GM21786 (cell line): ENCODE measurements around the gene COL15A1.
"Not testable (repeated sequence)": the region's sequence is repeated elsewhere in the genome, so short reads cannot be mapped to it uniquely, and the experiment has no call there.

Source experiments
- ATAC-seq: cut with Tn5 transposase; IDR thresholded peaks from one replicate; pipeline ENCODE4 v1.9.1; 2021; ENCODE audit not compliant: unreplicated experiment

Gene COL15A1

GRCh38 chr9:99010393-99010792 lies 66.7 kb downstream of the COL15A1 start:
- not testable (repeated sequence) for ATAC-seq

DNA sequence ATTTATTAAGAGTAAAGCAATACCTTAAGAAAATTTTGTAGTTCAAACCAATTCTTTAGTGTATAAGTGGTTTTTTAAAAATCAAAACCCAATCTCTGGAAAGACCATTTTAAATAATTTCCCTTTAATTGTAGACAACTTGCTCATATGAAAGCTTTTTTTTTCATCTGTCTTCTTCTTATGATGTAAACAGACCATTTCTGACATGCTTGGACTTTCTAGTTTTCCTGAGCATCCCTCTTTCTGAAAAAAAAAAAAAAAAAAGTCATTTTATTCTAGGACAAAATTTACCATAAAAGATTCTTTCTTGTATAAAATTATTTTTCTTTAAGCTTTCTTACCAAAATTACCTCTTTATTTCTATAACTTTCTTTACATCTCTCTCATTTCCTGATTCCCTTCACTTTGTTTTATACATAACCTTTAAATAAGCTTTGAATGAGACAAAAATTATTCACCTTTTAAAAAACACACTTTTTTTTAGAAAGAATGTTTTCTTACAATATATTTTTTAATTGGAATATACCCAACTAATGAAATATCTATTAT lies 67.5 kb downstream of the COL15A1 start:
- no peak for ATAC-seq

DNA sequence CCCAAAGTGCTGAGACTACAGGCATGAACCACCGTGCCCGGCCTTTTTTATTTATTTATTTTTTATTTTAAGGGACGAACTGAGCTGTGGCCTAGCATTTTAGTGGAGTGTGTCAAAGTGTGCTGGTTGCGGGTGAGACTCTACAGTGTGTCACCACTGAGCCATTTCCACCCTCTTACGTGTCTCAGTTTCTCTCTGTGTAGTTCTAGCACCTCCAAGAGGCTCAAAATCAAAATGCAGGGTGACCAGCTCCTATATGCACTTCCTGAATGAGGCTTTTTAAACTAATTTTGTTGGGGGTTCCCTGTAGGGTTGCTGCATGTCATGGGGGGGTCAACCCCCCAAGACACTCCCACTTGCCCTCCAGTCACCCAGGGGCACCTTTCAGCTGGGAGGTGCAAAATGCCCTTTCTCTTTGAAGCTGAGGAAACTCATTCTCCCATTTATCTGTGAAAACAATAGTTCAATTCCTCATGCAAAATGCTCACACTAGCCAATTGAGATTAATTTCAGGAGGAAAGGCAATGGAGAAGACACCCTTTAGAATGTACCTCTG lies 69.3 kb downstream of the COL15A1 start:
- ATAC-seq = no peak

DNA sequence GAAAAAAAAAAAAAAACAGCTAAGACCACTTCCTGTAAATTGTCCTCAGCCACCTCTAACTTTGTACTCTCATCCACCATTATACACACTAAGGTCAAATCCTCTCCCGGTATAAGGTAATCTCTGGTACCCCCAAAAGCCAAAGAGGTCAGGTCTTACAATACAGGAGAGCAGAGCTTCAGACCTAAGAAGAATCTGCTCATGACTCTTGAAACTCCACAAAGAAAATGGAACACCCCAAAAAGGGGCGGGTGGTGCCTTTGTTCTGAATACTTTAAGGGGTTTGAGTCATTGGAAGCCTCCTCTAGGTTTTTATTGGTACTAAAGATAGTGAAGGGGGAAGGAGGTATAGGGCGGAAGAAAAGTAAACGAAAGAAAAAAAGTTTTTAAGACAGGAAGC lies 69.8 kb downstream of the COL15A1 start:
- ATAC-seq = no peak

DNA sequence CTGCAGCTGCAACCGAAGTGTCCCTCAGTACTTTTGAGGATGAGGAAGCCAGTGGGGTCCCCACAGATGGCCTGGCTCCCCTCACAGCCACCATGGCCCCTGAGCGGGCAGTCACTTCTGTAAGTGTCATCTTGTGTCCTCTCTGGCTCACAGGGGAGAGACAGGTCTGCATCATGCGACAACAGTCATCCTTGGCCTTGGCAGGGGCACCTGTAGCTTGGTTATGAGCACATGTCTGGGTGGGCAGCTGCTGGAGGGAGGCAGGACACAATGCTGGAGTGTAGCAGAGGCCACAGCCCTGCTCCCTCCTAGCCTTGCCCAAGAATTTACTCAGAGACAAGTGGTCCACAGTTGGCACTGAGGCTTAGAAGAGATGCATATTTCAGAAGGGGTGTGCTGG lies 71.7 kb downstream of the COL15A1 start:
- no peak for ATAC-seq

DNA sequence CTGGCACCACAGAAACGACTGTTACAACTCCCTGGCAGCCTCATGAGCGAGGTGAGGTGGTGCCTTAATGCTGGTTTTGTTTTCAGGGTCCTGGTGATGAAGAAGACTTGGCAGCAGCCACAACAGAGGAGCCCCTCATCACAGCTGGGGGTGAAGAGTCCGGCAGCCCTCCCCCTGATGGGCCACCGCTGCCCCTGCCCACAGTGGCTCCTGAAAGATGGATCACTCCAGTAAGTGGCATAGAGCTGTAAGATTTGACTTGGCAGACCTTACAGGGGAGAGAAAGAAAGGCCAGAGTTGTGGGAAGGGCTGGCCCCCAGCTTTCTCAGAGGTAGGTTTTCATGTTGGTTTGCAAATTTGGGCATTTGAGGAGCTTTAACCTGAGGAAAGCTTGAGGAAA lies 72.2 kb downstream of the COL15A1 start:
- no peak for ATAC-seq

- ATAC-seq = no peak
Measured at GRCh38 chr9:99016681-99017387, 73.1 kb downstream of the COL15A1 start.

DNA sequence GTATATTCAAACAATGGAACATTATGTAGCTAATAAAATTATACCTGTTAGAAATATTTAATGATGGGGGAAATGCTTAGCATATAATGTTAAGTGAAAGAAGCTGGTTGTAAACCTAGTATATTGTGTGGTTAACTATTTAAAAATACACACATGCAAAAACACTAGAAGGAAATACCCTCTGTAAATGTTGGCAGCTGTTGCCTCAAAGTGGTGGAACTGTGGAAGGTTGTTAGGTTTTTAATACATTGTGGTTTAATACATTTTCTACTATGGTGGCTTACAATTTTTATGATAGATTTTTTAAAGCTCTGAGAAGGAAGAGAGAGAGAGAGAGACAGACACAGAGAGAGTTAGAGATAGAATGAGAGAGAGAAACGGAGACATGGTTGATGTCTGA lies 74.9 kb downstream of the COL15A1 start:
- no peak for ATAC-seq

DNA sequence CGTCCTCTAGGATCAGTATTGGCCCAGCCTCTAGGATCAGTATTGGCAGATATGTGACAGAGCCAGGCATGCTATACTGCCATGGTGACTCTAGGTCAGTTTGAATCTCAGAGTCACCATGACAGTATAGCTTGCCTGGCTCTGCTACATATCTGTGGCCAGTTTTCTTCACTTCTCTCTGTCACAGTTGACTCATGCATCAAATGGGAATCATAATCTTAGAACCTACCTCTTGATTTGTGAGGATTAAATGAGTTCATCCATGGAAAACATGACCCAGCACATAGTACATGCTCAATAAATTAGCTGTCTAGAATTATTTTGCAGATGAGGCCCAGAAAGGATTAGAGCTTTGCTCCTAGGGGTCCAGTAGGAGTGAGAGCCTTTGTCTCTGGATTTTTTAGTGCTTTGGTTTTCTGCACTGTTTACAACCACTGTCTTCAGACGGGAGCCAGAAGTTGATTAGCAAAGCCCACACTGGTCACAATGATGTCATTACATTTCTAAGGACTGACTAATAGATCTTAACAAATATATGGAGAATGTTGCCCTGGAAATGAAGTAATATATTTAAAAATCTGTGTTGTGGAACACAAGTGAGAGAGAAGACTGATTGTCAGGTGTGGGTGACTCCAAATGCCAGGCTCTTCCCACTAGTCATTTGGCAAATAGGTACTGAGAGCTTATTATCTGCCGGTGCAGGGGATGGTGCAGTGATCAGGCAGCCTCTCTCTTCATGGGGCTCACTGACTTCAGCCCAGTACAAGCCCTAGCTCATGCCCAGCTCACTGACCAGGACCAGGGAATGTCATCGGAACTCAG lies 76.0 kb downstream of the COL15A1 start:
- no peak for ATAC-seq

- no peak for ATAC-seq
Measured at GRCh38 chr9:99020786-99021436, 77.2 kb downstream of the COL15A1 start.

- no peak for ATAC-seq
Measured at GRCh38 chr9:99021512-99021911, 77.8 kb downstream of the COL15A1 start.

DNA sequence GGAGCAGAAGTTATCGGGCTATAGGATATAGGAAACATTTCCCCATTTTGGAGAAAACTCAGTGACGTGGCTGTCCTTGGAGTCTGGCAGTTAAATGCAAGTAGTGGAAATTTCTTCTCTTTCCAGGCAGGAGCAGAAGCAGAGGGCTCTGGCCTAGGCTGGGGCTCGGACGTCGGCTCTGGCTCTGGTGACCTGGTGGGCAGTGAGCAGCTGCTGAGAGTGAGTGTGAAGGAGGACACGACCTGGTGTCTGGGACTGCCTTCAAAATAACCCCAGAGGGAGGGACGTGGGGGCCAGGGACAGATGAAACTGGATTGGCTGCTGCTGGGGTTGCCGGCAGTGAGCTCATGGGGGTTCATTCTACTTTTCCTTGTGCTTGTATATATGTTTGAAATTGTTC lies 79.5 kb downstream of the COL15A1 start:
- ATAC-seq = no peak

DNA sequence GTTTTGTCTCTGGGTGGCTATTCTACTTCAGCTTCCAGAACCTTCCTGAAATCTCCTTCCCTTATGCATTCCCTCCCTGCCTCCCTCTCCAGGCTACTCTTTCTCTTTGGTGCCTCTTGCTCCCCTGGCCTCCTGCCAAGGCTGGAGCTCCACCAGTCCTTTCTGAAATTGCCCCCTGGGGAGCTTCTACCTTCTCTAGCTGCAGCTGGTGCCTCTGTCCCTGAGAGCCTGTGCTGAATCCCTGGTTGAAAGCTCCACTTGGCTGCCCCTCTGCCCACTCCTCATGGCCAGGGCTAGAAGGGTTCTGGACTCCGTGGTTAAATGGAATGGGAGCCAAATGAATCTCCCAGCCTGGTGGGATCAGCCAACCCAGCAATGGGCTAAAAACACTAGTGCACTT lies 80.1 kb downstream of the COL15A1 start:
- no peak for ATAC-seq

- ATAC-seq = no peak
Measured at GRCh38 chr9:99024959-99025358, 81.3 kb downstream of the COL15A1 start.

GRCh38 chr9:99025616-99026270 lies 82.0 kb downstream of the COL15A1 start:
- no peak for ATAC-seq

GRCh38 chr9:99026271-99026955 lies 82.7 kb downstream of the COL15A1 start:
- ATAC-seq = no peak

GRCh38 chr9:99026956-99027298 lies 83.2 kb downstream of the COL15A1 start:
- ATAC-seq = no peak

- ATAC-seq = no peak
Measured at GRCh38 chr9:99027443-99027842, 83.7 kb downstream of the COL15A1 start.

DNA sequence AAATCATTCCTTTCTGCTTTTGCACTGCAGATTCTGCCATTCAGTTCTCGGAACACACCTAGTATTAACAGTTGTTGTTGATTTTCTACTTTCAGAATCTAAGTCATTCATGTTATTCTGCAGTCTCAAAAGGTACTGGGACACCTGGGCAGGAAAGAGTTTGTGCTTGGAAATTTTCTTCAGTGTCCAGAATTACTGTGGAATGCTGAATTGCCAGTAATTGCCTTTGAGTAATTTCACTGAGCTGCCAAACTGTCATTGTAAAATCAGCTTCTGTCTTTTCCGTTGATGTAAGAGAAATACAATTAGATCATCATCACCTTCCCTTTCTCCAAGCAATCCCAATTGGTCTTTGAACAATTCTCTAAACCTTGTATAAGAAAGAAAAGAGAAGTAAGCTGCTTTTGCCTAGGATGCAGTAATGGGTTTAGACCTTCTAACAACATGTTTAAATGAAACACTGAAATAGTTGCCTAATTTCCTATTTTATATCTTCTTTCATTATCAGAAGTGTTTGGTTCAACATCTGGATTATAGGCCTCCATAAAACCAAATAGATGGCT lies 85.5 kb downstream of the COL15A1 start:
- ATAC-seq = no peak

- no peak for ATAC-seq
Measured at GRCh38 chr9:99030092-99030511, 86.4 kb downstream of the COL15A1 start.
